Transverse colon (tissue), 3 donors: Measurements from ENCODE around the gene DDX17.

ENCODE experiments used
- EP300 ChIP-seq: sonication (generic); formaldehyde crosslinking; IDR thresholded peaks from one replicate; pipeline ENCODE4 v1.6.1; 2017; ENCODE audit warnings: antibody characterized with exemption, low read depth
- TF ChIP-seq, protein P1 (sequence below), 5 experiments: fragments of 200-600 bp in 3 of 5; fragments of 450-650 bp in 2 of 5; sonication (generic) in 3 of 5; IDR thresholded peaks; 1 replicate in 2 of 5; 2 replicates in 3 of 5; pipeline ENCODE4 v1.5.1; 2016 to 2017; ENCODE audit warnings: antibody characterized with exemption in 5 of 5, inconsistent platforms in 3 of 5, mild to moderate bottlenecking in 2 of 5, moderate library complexity in 1 of 5

DNA sequence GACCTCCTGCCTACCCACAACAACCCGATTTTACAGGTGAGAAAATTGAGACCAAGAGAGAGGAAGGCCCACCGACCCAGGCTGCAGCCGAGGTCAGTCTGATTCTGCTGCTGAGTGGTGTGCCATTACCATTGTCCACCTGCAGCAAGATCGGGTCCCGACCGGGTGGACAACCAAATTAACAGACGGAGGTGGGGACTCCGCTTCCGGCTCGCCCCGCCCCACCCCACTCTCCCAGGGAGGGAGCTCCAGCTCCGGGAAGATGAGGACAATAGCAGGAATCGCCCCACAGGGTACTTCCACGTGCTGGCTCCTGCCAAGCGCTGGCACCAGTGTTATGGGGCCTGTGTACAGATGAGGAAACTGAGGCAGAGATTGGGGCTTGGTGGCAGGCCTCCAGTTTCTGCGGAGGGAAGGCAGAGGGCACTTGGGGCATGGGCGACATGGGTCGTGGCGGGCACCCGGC is 38.6 kb downstream of the DDX17 start:
- TF ChIP-seq, protein P1, sequence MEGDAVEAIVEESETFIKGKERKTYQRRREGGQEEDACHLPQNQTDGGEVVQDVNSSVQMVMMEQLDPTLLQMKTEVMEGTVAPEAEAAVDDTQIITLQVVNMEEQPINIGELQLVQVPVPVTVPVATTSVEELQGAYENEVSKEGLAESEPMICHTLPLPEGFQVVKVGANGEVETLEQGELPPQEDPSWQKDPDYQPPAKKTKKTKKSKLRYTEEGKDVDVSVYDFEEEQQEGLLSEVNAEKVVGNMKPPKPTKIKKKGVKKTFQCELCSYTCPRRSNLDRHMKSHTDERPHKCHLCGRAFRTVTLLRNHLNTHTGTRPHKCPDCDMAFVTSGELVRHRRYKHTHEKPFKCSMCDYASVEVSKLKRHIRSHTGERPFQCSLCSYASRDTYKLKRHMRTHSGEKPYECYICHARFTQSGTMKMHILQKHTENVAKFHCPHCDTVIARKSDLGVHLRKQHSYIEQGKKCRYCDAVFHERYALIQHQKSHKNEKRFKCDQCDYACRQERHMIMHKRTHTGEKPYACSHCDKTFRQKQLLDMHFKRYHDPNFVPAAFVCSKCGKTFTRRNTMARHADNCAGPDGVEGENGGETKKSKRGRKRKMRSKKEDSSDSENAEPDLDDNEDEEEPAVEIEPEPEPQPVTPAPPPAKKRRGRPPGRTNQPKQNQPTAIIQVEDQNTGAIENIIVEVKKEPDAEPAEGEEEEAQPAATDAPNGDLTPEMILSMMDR (IDR thresholded peaks at IDR 0.05): no peak
- no peak for TF ChIP-seq EP300
